ENCODE measurements around the gene KIAA1958. TPM values are rescaled to one million over a fixed set of nuclear protein-coding genes. Genes with fewer than 3 reads are reported as not detected.

Gene KIAA1958
- polyA plus RNA-seq, 1 of the 3 experiments (the other 2 are of a cell fraction), result 1.6 TPM

GRCh38 chr9:112489039-112489546 lies 2.5 kb downstream of the KIAA1958 start (continued):
- TF ChIP-seq POLR2AphosphoS5 (IDR thresholded peaks at IDR 0.05; ENCODE audit: low read depth, low read length), result no peak
- no peak for TF ChIP-seq TCF12 (IDR thresholded peaks at IDR 0.05)
- TF ChIP-seq USF2 (IDR thresholded peaks at IDR 0.05; ENCODE audit: borderline replicate concordance, low read depth, low read length), result no peak
- TF ChIP-seq MEF2A (IDR thresholded peaks at IDR 0.05; ENCODE audit: borderline replicate concordance, low read depth), result no peak
- no peak for TF ChIP-seq GABPA (IDR thresholded peaks at IDR 0.05; ENCODE audit: low read depth)
- no peak for TF ChIP-seq MAX (IDR thresholded peaks at IDR 0.05; ENCODE audit: low read depth)
- TF ChIP-seq NFIC (IDR thresholded peaks at IDR 0.05; ENCODE audit: borderline replicate concordance), result no peak
- TF ChIP-seq SMC3 (IDR thresholded peaks at IDR 0.05; ENCODE audit: low read depth, low read length), result no peak

- CTCF ChIA-PET, result interaction anchor here (0.7 to 2.3 kb wide), 4 partner anchors 15 to 228 kb away, joined by 3 to 10 read pairs (median 6); partner anchors contain the start of gene INIP
Observed at GRCh38 chr9:112489876-112490666, 3.4 kb downstream of the KIAA1958 start.

More at GRCh38 chr9:112489876-112490666, 3.4 kb downstream of the KIAA1958 start:
- no peak overlapping the region for H3K4me3 ChIP-seq (ENCODE audit: low read depth in 2 of 2, low read length in 1 of 2)
- 0 out of 2 replicates have a peak overlapping the region, but pooled peaks have one; percentile 10 for H2AFZ ChIP-seq (ENCODE audit: low read depth)
- H3F3A ChIP-seq (replicated peaks; ENCODE audit: insufficient read depth), result peaks cover 6% of the 10 kb centered on the region
- no peak overlapping the region for H3K9ac ChIP-seq
- peaks cover 10 to 21% of the 10 kb centered on the region in 2 experiments for H3K36me3 ChIP-seq (replicated peaks in 1 of 2; ENCODE audit: control insufficient read depth in 1 of 2, insufficient read depth in 2 of 2, low read length in 1 of 2)
- no peak overlapping the region for H3K4me2 ChIP-seq
- H3K27ac ChIP-seq (ENCODE audit: low read depth in 2 of 2, low read length in 1 of 2), result peak overlapping the region in 1 of 2 experiments; percentile 63; a peak in 2 of 4 replicates
- H3K9me3 ChIP-seq, result peaks cover 3% of the 10 kb centered on the region; the same call in 1 of the 2 replicates
- peaks cover 14 to 27% of the 10 kb centered on the region in 2 experiments; a peak in 3 of 4 replicates for H3K4me1 ChIP-seq (ENCODE audit: control insufficient read depth in 1 of 2, insufficient read depth in 2 of 2, low read depth in 1 of 2, low read length in 1 of 2)
- peaks cover 68% of the 10 kb centered on the region for H3K79me2 ChIP-seq (ENCODE audit: insufficient read depth)
- WGBS (ENCODE audit: low lambda C conversion rate), result 70% methylated on average over 4 of the region's 4 CpGs
- H4K20me1 ChIP-seq (ENCODE audit: insufficient read depth), result no peaks in the 10 kb centered on the region
- POLR2A ChIA-PET, result no interaction called here
- peak; percentile 24; the same call in 1 of the 2 replicates for TF ChIP-seq PBX3 (IDR thresholded peaks at IDR 0.05)
- TF ChIP-seq RFX5 (IDR thresholded peaks at IDR 0.05; ENCODE audit: low read length), result peak; percentile 76; the same call in 1 of the 2 replicates
- TF ChIP-seq FOXJ3 (CRISPR knock-in tag; IDR thresholded peaks at IDR 0.05), result no peak
- no peak for TF ChIP-seq TEAD4 (IDR thresholded peaks at IDR 0.05; ENCODE audit: borderline replicate concordance, insufficient read depth)
- peak; percentile 28 for DNase-seq
- no peaks in the 10 kb centered on the region for H3K27me3 ChIP-seq (ENCODE audit: insufficient read depth)
- H3K9me2 ChIP-seq, result no peaks in the 10 kb centered on the region
